Dermis microvascular lymphatic vessel endothelial cell (primary cell): ENCODE results near the gene CCPG1. TPM values are rescaled to one million over a fixed set of nuclear protein-coding genes. Genes with fewer than 3 reads are reported as not detected.
"Not testable (repeated sequence)": the region's sequence is repeated elsewhere in the genome, so short reads cannot be mapped to it uniquely, and the experiment has no call there.

Source experiments
- DNase-seq, 2 donors: peaks; one replicate each; pipeline versions ENCODE4 v3.0.0 to v3.0.0-alpha.2; 2010; ENCODE audit warnings: low read depth in 2 of 2
- total RNA-seq: library from RNA; depleted of rRNA; stranded (reverse); fragments of >200 nt; gene quantifications from 2 replicates; pipeline ENCODE4 v1.2.1, GENCODE V29; 2014

CCPG1 gene, protein sequence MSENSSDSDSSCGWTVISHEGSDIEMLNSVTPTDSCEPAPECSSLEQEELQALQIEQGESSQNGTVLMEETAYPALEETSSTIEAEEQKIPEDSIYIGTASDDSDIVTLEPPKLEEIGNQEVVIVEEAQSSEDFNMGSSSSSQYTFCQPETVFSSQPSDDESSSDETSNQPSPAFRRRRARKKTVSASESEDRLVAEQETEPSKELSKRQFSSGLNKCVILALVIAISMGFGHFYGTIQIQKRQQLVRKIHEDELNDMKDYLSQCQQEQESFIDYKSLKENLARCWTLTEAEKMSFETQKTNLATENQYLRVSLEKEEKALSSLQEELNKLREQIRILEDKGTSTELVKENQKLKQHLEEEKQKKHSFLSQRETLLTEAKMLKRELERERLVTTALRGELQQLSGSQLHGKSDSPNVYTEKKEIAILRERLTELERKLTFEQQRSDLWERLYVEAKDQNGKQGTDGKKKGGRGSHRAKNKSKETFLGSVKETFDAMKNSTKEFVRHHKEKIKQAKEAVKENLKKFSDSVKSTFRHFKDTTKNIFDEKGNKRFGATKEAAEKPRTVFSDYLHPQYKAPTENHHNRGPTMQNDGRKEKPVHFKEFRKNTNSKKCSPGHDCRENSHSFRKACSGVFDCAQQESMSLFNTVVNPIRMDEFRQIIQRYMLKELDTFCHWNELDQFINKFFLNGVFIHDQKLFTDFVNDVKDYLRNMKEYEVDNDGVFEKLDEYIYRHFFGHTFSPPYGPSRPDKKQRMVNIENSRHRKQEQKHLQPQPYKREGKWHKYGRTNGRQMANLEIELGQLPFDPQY
- total RNA-seq: 38.6 and 47.2 TPM in 2 replicates

DNA sequence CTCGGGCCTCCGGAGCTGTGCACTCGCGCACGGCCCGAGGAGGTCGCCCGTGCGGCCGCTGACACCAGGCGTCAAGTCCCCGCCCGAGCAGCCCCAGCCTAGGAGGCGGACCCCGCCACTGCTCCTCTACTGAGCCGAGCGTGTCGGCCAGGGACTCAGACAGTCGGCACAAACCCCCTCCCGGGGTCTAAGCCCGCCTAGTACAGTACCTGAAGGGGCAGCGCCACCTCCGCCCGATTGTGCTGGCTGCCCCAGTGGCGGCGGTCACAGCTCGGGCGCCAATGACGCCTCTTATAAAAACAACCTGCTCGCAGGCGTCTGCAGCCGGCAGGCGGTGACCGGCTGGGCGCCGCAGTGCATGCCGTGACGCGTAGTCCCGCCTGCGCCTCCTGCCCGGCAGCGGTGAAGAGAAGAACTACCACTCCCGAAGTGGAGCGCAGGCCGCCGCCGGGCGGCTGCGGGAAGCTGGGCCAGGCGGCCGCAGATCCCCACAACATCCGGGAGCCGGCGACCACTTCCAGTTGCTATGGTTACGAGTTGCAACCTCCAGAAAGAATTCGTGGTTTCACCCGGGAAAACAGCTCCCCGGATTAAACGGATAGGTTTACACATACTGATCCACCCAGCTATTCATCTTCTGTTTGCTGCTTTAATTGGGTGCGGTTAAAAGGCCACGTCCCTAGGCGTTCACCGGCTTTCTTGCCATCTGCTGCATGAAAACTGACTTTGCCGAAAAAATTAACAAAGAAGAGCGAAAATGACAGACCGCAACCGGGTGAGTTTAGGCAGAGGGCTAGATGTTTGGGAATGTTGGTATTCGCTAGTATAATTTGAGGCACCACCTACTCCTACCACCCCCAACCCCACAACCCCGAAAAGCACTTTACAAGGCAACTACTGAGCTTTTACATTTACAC is at the start of gene CCPG1, which contains the start of gene PIERCE2:
Gene CCPG1 (minus strand): TSS at position 348 of the 917 bp plus-strand sequence. CDS start 18,935 bp downstream, outside the sequence.
Gene PIERCE2 (plus strand): TSS at position 484 of the 917 bp plus-strand sequence. CDS start 274 bp downstream, at position 758.
- DNase-seq: peak; percentile 85 to 95

DNA sequence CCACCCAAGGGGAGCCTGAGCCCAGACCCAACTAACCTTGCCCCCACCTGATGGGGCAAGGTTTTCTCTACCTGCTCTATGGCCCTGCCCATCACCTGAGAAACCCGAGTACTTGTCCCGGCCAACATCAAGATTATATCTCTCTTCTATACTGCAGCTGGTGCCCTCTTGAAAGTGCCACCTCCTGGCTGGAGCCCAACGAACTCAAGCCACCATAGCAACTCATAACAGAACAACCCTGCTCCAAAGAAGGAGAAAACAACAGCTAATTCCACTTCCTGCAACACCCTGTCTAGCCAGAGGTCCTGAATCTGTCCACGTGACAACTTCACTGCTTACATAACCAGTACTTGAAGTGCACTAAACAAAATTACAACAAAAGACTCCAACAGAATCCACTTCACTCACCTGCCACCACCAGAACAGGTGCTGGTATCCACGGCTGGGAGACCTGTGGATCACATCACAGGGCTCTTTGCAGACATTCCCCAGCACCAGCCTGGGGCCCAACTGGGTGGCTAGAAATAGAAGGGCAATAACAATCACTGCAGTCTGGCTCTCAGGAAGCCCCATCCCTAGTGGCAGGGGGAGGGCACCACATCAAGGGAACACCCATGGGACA is 49.4 kb upstream of the CCPG1 start:
- DNase-seq: no peak

DNA sequence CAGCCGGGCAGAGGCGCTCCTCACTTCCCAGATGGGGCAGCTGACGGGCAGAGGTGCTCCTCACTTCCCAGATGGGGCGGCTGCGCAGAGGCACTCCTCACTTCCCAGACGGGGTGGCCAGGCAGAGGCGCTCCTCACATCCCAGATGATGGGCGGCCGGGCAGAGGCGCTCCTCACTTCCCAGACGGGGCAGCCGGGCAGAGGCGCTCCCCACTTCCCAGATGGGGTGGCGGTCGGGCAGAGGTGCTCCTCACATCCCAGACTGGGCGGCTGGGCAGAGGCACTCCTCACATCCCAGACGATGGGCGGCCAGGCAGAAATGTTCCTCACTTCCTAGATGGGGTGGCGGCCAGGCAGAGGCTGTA is 38.9 kb upstream of the CCPG1 start:
- DNase-seq: not testable (repeated sequence)

DNA sequence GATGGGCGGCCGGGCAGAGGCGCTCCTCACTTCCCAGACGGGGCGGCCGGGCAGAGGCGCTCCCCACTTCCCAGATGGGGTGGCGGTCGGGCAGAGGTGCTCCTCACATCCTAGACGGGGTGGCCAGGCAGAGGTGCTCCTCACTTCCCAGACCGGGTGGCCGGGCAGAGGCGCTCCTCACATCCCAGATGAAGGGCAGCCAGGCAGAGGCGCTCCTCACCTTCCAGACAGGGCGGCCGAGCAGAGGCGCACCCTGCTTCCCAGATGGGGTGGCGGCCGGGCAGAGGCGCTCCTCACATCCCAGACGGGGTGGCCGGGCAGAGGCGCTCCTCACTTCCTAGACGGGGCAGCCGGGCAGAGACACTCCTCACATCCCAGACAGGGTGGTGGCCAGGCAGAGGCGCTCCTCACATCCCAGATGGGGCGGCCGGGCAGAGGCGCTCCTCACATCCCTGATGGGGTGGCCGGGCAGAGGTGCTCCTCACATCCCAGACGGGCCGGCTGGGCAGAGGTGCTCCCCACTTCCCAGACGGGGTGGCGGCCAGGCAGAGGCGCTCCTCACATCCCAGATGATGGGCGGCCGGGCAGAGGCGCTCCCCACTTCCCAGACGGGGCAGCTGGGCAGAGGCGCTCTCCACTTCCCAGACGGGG is 38.3 kb upstream of the CCPG1 start:
- DNase-seq: not testable (repeated sequence)

DNA sequence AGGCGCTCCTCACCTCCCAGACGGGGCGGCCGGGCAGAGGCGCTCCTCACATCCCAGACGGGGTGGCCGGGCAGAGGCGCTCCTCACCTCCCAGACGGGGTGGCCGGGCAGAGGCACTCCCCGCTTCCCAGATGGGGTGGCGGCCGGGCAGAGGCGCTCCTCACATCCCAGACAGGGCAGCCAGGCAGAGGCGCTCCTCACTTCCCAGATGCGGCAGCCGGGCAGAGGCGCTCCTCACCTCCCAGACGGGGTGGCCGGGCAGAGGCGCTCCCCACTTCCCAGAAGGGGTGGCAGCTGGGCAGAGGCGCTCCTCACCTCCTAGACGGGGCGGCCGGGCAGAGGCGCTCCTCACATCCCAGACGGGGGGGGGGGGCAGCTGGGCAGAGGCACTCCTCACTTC is 37.8 kb upstream of the CCPG1 start:
- not testable (repeated sequence) for DNase-seq

DNA sequence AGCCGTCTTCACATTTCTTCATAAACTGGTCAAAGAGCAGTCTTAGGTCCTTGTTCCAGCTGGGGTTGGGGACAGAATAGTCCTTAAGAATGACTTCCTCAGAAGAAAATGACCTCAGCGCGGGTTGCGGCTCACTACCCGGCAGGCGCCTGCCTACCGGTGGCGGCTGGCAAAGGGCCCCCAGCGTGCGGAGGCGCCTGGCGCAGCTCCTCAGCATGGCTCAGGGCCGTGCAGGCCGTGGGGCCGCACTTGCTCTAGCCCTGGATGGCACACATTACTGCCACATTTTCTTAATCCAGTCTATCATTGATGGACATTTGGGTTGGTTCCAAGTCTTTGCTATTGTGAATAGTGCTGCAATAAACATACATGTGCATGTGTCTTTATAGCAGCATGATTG is 35.0 kb upstream of the CCPG1 start:
- not testable (repeated sequence) for DNase-seq

DNA sequence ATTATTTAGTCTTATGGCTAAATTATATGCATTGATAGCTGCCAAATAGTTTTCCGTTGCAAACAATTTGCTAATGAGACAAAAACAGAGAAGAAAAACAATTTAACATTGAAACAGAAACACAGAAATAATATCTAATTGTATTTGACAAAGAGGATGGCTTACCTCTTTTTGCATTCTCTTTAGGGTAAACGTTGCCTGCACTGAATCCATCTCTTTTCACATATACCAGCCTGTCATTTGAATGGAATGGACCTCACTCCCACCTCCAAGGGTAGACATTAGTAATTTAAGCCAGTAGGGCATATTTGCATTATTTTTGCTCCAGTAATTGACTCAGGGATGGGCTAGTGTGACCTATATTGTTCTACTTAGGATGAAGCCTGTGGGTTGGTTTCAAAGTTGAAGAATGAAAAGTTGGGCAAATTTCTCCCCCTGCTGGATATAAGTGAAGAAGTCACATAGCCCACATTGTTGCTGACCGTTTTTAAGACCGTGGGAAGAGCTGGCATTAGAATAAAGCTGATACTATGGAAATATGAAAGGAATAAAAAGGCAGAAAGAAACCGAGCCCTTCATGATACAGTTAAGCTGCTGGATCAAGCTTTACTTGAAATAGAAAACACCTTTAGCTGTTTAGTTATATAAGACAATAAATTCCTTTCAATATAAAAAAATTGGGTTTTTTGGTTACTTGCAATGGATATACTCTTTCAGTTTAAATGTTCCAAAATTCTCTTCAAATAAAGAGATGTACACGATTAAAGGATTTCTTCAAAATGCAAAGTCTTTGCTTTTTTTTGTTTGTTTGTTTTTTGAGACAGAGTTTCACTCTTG is 27.0 kb upstream of the CCPG1 start:
- peak; percentile 65 to 73 for DNase-seq

DNA sequence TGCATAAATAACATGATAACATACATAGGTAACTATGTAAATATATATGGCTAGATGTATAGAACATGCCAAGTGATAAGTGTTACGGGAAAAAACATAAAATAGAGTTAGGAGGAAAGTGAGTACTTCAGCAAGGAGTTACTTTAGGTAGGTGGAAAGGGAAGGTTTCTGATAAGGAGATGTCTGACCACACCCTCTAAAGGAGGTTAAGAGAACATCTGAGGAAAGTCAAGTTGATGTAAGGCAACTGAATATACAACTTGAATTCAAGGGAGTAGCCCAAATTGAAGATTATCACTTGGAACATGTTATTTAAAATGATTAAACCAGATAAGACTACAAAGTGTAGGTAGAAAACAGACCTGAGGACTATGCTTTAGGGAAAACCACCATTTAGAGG is 13.9 kb upstream of the CCPG1 start:
- no peak for DNase-seq

DNA sequence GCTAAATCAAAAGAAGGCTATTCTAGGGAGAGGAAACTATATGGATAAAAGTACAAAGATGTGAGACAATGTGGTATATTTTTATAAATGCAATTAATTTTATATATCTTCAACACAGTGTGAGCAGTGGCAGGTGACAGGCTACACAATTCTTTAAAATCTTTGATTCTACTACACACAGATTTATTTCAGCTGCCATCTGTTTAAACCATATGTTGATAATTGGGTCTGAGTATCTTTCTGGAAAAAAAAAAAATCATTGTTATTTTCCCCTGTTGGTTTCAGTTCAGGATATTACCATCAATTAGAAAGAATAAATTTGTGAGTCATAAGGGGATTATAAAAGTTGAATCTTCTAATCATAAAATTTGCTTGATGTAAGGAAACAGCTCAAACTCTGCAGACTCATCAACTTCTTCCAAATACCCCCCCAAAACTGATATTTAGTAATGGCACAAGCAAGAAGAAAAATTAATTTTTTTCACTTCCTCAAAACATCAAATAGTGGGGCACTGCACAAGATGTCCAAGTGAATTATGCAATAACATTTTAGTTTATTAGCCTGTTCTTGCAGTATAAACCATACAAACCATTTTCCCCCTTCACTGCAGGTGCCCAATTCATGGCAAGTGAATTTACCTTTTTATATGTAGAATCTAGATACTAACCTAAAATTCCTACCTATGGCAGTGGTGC is 12.2 kb upstream of the CCPG1 start:
- no peak for DNase-seq

DNA sequence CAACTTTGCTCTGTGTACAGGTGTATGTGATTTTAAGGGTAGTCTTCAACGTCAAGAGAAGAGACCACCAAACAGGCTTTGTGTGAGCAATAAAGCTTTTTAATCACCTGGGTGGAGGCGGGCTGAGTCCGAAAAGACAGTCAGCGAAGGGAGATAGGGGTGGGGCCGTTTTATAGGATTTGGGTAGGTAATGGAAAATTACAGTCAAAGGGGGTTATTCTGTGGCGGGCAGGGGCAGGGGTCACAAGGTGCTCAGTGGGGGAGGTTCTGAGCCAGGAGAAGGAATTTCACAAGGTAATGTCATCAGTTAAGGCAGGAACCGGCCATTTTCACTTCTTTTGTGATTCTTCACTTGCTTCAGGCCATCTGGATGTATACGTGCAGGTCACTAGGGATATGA is 9.5 kb upstream of the CCPG1 start:
- DNase-seq: not testable (repeated sequence)

DNA sequence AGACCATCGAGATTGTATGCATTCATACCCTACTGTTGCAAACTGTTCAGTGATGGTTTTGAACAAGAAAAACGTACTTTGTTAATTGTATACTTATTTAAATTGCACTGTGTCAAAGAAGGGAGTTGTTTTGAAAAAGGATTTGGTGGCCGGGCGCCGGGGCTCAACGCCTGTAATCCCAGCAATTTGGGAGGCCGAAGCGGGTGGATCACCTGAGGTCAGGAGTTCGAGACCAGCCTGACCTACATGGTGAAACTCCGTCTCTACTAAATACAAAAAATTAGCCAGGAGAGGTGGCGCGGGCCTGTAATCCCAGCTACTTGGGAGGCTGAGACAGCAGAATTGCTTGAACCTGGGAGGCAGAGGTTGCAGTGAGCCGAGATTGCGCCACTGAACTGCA is 817 bp upstream of the CCPG1 start:
- not testable (repeated sequence) for DNase-seq

DNA sequence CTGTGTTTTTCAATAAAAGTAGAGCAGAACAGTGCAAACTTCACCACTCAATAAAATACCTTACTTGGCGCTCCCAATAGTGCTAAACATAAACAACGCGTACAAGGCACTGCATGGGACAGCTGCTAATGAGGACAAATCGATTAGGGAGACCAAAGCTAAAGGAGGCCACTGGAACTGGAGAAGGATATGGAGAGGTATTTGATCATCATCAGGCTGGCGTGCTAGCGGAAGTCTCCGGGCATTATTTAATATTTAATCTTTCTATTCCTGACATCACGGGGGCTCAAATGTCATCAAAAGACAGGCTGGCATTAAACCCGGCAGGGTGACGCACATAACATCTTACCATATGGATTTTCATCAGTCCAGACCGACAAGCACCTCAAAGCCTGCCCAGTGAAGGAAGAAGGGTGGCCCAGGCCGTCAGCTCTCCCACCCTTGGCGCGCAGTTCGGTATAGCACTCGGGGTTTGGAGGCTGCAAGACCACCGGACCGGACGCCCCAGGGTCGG is 604 bp downstream of the CCPG1 start:
- no peak for DNase-seq

DNA sequence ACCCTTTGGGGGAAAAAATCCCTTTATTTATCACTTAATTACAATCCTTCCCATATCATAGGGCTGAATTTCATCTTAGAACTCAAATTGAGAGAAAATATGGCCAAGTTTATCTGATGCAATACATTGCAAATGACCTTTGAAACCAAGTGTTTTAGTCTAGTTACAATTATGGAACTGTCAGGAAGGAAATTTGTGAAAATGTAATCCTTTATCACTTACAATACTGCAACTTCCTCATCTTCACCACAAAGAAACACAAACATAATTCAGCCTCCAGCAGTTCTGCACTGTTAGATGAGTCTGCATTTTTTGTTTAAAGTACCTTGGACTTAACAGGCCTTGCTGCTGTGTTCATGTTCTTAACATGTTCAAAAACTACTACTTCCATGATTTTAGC is 4.6 kb downstream of the CCPG1 start:
- peak in 1 of 2 donors; percentile 48 for DNase-seq

DNA sequence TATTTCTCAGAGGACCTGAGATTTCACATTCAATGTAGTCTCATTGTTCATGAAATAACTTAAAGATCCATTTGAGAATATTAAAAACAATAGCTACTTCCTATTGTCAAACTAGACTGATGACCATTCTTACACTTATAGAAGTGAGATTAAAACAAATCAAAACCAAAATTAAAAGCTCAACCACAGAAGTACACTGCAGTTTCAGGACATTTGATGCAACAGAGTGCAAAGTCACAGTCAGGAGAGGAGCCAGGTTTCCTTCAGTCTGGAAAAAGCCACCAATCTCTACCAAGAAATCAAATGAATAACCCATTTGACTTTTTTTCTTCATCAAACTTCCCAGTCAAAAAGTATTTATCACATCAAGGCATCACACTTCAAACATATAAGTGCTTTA is 5.5 kb downstream of the CCPG1 start:
- DNase-seq: no peak

DNA sequence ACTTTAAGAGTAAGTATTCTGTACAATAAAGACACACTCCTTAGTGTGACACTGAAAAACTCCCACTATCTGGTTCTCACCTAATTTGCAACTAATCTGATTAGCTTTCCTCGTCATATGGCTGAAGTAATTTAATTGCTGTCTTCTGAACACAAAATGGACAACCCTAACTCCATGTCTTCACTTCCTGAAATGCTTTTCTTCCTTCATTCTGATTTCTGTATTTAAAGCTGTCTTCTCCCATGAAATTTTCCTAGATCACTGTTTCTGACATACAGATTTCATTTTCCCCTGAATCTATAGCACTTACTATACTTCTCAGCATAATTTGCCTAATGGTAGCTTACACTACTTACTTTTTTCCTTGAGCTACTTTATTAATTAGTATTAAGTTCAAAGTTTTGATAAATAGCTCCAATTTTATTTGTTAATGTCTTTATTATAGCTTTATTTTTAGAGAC is 6.3 kb downstream of the CCPG1 start:
- no peak for DNase-seq

DNA sequence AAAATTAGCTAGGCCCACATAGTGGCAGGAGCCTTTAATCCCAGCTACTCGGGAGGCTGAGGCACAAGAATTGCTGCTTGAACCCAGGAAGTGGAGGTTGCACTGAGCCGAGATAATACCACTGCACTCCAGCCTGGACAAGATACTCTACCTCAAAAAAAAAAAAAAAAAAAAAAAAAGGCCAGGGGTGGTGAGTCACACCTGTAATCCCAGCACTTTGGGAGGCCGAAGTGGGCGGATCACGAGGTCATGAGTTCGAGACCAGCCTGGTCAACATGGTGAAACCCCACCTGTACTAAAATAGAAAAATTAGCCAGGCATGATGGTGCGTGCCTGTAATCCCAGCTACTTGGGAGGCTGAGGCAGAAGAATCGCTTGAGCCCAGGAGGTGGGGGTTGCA is 8.1 kb downstream of the CCPG1 start:
- not testable (repeated sequence) for DNase-seq

DNA sequence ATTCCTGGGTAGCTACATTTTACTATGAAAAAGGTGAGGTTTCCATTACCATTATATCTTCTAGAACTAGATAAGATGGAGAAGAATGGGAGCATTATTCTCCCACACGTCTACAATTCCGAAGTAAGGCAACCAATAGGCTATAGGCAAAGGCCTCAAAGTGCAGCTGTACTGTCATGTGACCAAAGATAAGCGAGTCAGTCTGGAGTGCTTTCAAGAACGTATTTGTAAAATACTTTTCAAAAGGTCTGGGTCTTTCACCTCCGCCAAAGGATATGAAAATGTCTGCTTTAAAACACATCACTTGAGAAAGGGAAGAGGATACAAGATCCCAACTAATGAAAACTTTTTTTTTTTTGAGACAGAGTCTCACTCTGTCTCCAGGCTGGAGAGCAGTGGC is 9.9 kb downstream of the CCPG1 start:
- DNase-seq: no peak

DNA sequence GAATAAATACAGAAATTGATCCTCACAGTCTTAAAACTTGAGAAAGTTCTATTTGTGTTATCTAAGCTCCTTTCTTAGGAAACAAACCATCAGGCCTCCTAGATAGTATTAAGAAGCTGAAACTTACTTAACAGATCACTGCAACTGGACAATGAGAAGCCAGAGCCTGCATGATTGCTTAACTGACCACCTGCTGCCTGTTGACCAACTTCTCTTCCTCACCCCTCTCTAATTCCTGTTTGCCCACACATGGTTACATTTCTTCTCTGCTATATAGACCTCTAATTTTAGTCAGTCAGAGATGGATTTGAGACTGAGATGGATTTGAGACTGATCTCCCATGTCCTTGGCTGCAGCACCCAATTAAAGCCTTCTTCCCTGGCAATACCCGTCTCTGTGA is 13.5 kb downstream of the CCPG1 start:
- DNase-seq: no peak

DNA sequence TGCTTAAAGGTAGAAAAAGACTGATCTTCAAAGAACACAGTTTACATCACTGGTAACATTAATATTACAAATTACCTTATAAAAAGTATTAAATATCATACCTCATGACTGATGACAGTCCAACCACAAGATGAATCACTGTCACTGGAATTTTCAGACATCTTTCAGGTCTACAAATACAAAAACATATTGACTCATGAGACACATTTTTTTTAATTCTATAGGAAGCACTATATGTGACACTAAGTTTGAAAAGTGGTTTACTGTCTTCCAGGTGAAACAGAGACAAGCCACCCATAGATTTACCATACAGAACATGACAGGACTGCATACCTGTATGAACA is 18.9 kb downstream of the CCPG1 start:
- peak in 1 of 2 donors; percentile 15 for DNase-seq
